ENCODE results near the gene PPP1R12B.
"Not testable (repeated sequence)": the region's sequence is repeated elsewhere in the genome, so short reads cannot be mapped to it uniquely, and the experiment has no call there.

The PPP1R12B gene

DNA sequence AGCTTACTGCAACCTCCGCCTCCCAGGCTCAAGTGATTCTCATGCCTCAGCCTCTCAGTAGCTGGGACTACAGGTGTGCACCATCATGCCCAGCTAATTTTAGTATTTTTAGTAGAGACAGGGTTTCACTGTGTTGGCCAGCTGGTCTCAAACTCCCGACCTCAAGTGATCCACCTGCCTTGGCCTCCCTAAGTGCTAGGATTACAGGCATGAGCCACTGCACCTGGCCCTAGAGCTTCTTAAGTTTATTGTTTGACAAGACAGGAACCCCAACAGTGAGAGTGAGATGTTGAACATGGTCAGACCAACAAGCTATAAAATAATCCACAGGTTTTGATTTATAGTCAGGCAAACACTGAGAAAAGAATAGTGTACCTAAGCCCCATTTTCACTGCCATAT is 83.8 kb downstream of the PPP1R12B start:
- DNase-seq (ENCODE audit: extremely low spot score); POLR2A ChIA-PET: not testable (repeated sequence)
- CTCF ChIA-PET, result interaction anchor here (1.2 to 2.1 kb wide), 2 partner anchors 33 to 88 kb away, joined by 3 to 5 read pairs; no protein-coding TSS in a partner anchor

DNA sequence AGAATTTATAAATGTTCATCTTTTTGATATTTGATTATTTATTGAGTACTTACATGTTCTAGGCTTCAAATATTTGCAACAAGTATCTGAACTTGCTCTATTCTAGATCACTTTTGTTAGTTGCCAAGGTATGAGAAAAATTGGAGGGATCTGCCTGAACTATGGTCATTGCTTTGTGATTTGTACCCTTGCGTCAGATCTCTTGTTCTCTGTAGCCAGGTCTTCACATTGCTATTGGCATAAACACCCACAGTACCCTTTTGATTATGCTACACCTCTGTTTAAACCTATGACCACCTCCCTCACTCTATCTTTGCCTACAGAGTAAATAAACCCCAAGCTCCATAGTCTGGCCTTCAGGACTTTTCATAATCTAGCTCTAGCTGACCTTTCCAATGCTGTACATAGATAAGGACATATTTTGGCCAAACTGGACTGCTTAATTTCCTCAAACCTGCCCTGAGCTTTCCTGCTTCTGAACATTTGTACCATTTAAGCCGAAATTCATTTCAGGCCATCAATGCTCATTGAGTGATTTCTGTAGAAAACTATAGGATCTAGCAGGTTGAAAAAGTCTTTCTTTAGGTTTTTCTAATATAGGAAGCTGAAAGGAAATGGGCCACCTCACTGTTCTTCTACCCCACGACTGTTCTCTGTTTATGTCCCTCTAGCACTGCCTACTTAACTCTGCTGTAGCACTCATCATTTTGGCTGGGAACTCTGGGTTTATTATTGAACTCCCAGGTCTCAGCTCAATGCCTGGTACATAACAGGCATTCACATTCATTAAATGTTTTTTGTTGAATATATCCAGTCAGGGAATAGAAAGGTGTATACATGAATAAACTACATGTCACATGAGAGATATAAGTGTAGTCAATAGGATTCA is 84.9 kb downstream of the PPP1R12B start:
- POLR2A ChIA-PET, result no interaction called here

DNA sequence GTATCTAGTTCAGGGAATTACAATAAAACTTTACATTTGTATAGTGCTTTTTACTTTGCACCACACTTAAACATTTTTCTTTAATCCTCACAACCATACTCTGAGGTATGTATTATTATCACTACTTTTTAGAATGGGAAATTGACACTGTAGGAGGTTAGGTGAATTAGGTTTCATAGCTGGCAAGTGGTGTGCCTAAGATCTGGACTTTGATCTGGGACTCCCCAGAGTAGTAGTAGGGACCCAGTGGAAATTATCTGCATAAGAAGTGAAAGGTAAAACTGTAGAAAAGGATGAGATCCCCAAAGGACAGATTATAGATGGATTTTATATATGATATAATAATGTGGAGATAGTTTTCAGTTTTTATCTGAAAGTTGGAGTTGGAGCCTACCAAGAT is 85.6 kb downstream of the PPP1R12B start:
- no peak for DNase-seq (ENCODE audit: extremely low spot score)
- TF ChIP-seq, protein P1, sequence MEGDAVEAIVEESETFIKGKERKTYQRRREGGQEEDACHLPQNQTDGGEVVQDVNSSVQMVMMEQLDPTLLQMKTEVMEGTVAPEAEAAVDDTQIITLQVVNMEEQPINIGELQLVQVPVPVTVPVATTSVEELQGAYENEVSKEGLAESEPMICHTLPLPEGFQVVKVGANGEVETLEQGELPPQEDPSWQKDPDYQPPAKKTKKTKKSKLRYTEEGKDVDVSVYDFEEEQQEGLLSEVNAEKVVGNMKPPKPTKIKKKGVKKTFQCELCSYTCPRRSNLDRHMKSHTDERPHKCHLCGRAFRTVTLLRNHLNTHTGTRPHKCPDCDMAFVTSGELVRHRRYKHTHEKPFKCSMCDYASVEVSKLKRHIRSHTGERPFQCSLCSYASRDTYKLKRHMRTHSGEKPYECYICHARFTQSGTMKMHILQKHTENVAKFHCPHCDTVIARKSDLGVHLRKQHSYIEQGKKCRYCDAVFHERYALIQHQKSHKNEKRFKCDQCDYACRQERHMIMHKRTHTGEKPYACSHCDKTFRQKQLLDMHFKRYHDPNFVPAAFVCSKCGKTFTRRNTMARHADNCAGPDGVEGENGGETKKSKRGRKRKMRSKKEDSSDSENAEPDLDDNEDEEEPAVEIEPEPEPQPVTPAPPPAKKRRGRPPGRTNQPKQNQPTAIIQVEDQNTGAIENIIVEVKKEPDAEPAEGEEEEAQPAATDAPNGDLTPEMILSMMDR (IDR thresholded peaks at IDR 0.05; ENCODE audit: control extremely low read depth, extremely low read depth, low read depth, missing control alignments), result no peak
- ChIA-PET POLR2A (no interaction called here), CTCF (no interaction called here)

More for the DNA sequence above, 84.9 kb downstream of the PPP1R12B start:
- CTCF ChIA-PET, result interaction anchor here (1.2 to 2.1 kb wide), 2 partner anchors 34 to 89 kb away, joined by 3 to 5 read pairs; no protein-coding TSS in a partner anchor
- TF ChIP-seq, protein P1 (IDR thresholded peaks at IDR 0.05; ENCODE audit: control extremely low read depth, extremely low read depth, low read depth, missing control alignments), result no peak
- DNase-seq (ENCODE audit: extremely low spot score), result no peak

DNA sequence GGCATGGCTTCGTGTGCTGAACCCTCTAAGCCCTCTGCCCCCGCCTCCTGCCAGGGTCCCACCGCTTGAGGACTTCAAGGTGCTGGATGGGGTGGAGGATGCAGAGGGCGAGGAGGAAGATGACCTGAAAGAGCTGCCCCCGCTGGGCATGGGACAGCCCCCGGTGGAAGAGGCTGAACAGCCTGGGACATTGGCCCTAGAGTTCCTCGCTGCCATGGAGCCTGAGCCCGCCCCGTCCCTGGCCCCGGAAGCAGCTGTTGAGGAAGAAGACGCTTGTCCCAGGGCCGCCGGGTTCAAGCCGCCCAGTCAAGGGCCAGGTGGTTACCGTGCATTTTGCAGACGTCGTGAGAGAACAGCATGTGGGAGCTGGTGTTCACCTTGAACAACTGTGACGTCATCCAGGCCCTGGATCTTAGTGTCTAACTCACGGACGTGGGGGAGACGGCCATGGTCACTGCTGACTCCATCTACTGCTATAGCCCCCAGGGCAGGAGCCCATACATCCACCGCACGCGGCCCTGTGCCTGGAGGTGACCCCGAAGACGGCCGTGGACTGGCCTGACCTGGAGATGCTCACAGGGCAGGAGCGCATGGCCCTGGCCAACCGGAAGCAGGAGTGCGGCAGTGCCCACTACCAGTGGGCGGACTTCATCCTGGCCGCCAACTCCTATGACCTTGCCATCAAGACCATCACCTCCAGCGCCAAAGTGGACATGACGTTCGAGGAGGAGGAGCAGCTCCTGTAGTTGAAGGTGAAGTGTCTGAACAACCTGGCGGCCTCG is 90.1 kb downstream of the PPP1R12B start:
- POLR2A ChIA-PET, result no interaction called here
- TF ChIP-seq, protein P1 (IDR thresholded peaks at IDR 0.05; ENCODE audit: control extremely low read depth, extremely low read depth, low read depth, missing control alignments), result no peak

DNA sequence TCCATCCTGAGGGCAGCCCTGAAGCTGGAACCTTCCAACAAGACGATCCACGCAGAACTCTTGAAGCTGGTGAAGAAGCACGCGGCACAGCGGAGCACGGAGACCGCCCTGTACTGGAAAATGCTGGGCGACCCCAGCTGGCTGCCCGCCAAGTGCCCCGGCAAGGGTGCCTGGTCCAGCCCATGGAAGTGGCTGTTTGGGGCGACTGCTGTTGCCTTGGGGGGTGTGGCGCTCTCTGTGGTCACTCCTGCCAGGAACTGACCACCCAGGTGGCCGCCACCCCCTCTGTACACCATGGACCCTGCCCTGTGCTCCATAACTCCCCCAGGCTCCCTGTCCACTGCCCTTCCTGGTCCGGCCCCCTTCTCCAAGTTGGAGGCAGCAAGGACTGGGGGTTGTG is 90.8 kb downstream of the PPP1R12B start:
- no peak for DNase-seq (ENCODE audit: extremely low spot score)
- POLR2A ChIA-PET, result no interaction called here
- TF ChIP-seq, protein P1 (IDR thresholded peaks at IDR 0.05; ENCODE audit: control extremely low read depth, extremely low read depth, low read depth, missing control alignments), result no peak
- CTCF ChIA-PET, result no interaction called here

More for the DNA sequence above, 90.1 kb downstream of the PPP1R12B start:
- DNase-seq (ENCODE audit: extremely low spot score), result no peak
- CTCF ChIA-PET, result no interaction called here

DNA sequence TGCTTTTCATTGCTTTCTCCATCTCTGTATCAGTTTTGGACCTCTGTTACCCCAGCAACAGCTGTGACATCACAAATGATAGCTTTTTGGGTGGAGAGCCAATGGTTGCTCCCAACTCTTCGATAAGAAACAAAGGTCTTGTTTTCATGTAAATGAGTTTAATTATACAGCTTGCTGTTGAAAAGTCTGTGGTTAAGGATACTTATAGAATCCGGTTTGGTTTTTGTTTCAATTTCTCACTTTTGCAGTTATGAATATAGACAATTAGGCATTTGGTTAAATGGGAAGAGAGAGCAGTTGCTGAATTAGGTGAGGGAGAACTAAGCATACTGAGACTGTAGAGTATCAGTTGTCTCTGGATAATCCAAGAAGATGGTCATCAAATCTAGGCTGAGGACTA is 99.6 kb downstream of the PPP1R12B start:
- POLR2A ChIA-PET; DNase-seq (ENCODE audit: extremely low spot score): not testable (repeated sequence)
- CTCF ChIA-PET, result interaction anchor here (0.9 to 2.4 kb wide), 2 partner anchors 11 to 16 kb away, joined by 3 to 8 read pairs; no protein-coding TSS in a partner anchor

DNA sequence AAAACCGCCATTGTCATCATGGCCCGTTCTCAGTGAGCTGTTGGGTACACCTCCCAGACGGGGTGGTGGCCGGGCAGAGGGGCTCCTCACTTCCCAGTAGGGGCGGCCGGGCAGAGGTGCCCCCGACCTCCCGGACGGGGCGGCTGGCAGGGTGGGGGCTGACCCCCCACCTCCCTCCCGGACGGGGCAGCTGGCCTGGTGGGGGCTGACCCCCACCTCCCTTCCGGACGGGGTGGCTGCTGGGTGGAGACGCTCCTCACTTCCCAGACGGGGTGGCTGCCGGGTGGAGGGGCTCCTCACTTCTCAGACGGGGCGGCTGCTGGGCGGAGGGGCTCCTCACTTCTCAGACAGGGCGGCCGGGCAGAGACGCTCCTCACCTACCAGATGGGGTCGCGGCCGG is 103.1 kb downstream of the PPP1R12B start:
- DNase-seq (ENCODE audit: extremely low spot score); CTCF ChIA-PET; POLR2A ChIA-PET: not testable (repeated sequence)

DNA sequence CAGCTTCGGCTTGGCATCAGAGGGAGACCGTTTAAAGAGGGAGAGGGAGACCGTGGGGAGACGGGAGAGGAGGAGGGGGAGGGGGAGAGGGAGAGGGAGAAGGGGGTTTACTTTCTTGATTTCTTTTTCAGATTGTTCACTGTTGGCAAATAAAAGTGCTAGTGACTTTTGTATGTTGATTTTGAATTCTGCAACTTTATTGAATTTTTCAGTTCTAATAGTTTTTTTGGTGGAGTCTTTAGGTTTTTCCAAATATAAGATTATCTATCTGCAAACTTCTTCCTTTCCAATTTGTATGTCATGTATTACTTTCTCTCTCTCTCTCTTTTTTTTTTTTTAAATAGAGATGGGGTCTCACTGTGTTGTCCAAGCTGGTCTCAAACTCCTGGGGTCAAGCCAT is 104.0 kb downstream of the PPP1R12B start:
- no peak for DNase-seq (ENCODE audit: extremely low spot score)
- TF ChIP-seq, protein P1 (IDR thresholded peaks at IDR 0.05; ENCODE audit: control extremely low read depth, extremely low read depth, low read depth, missing control alignments), result no peak
- CTCF ChIA-PET, result no interaction called here
- POLR2A ChIA-PET, result no interaction called here

DNA sequence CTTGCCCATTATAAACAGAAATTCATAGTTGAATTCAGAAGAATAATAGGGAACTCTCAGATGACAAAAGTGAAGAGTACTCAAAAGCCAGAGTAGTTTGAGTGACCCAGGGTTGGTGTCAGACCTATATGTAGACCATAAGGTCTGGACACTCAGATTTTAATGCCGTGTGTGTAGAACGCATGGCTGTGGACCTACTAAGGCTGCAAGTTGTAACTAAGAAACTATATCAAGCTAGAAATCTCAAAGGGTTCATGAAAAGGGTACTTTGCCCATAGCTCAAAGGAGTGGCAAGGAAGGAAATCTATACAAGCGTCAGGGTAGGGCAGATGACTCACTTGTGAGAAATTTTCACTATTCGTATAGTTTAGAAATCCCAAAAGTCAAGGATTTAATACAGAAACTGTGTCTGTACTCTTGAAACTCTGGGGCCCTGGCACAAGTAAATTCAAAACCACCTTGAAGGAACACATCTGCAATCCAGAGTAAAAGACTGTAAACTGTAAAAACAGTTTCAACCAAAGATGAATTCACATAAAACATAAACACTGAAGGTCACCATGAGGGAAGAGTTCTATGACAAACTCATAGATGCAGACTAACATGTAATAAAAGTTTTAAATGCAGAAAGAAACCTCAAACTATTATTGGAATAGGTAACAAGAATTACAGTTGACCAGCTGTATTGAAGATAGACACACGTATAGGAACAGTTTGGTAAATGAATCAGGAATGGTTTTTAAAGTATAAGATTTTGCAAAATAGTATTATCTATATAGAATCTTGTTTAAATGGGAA is 108.1 kb downstream of the PPP1R12B start:
- POLR2A ChIA-PET; DNase-seq (ENCODE audit: extremely low spot score): not testable (repeated sequence)
- CTCF ChIA-PET, result interaction anchor here (1.1 kb wide), 1 partner anchor 263 kb away, joined by 3 read pairs; no protein-coding TSS in a partner anchor

DNA sequence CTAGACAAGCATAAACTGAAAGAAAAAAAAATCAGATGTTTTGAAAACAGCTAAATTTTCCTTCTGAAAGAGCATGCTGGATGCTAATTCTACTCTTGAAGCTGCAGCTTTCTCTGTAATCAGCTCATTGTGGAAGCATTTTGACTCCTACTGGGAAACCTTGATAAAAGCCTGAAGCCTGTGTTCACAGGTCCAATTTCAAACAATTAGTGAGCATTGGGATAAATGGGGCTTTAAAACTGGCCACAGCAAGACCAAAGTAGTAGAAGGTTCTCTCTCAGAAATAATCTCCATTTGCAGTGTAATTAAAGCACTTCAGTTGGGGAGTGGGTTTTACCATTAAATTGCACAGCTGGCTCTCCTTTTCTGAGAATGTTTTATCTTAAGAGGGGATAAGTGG is 110.2 kb downstream of the PPP1R12B start:
- CTCF ChIA-PET, result interaction anchor here (1.1 kb wide), 1 partner anchor 262 kb away, joined by 3 read pairs; no protein-coding TSS in a partner anchor
- POLR2A ChIA-PET, result not testable (repeated sequence)

More for the DNA sequence above, 110.2 kb downstream of the PPP1R12B start:
- DNase-seq (ENCODE audit: extremely low spot score), result not testable (repeated sequence)
